OCI-LY7 (cell line): Measurements from ENCODE around the gene CFAP210.

ENCODE experiments used
- CTCF ChIP-seq: fragments of 200-600 bp; sonication (generic); conservative IDR thresholded peaks from 2 replicates; pipeline ENCODE4 v1.5.1; 2014; ENCODE audit warnings: mild to moderate bottlenecking, antibody characterized with exemption, low read length, moderate library complexity, mixed read lengths
- EZH2phosphoT487 ChIP-seq: fragments of 200-600 bp; sonication (generic); IDR thresholded peaks from 2 replicates; pipeline ENCODE4 v1.6.1; 2018; ENCODE audit warnings: low read depth, borderline replicate concordance, mild to moderate bottlenecking, mixed run types, antibody characterized with exemption, low read length, moderate library complexity, mixed read lengths

DNA sequence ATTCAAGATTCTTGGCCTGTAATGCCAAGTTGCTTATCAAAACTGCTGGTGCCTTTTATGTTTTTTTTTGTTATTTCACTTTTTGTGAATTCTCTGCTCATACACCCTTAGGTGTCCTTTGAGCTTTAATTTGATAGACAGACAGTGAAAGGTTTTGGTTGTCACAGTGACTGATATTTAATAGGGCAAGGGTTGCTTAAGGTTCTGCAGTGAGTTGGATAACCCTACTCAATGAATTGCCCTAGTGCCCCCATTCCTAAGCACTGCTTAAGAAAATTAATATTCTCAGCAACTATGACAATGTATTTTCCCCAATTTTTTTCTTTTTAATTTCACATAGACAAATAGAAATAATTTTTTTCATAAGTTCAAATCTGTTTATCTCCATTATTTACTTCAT lies 94.6 kb downstream of the CFAP210 start:
- TF ChIP-seq CTCF (no peak), EZH2phosphoT487 (no peak)
